Neural progenitor cell (in vitro differentiated cells): ENCODE results near the gene GHR. TPM values are rescaled to one million over a fixed set of nuclear protein-coding genes. Genes with fewer than 3 reads are reported as not detected.

Experiments
- DNase-seq: peaks from one replicate; pipeline ENCODE4 v3.0.0-alpha.2; 2016; ENCODE audit warnings: low spot score
- H2AFZ ChIP-seq: fragments of 200-600 bp; sonication (generic); replicated peaks from 2 replicates; pipeline ENCODE4 v1.6.1; 2016; ENCODE audit warnings: antibody characterized with exemption
- H3F3A ChIP-seq: fragments of 200-600 bp; sonication (generic); 2 replicates; pipeline ENCODE4 v1.6.1; 2016; ENCODE audit warnings: antibody characterized with exemption, low read depth
- H3K27ac ChIP-seq: fragments of 200-600 bp; sonication (generic); 2 replicates; pipeline ENCODE4 v1.5.1; 2016; ENCODE audit warnings: mild to moderate bottlenecking
- H3K27me3 ChIP-seq: fragments of 200-600 bp; sonication (generic); 2 replicates; pipeline ENCODE4 v1.6.1; 2016; ENCODE audit warnings: mild to moderate bottlenecking, moderate library complexity
- H3K36me3 ChIP-seq: fragments of 200-600 bp; sonication (generic); 2 replicates; pipeline ENCODE4 v1.5.1; 2016
- H3K4me1 ChIP-seq: fragments of 200-600 bp; sonication (generic); 2 replicates; pipeline ENCODE4 v1.6.1; 2016; ENCODE audit warnings: mixed run types
- H3K4me2 ChIP-seq: fragments of 200-600 bp; sonication (generic); 2 replicates; pipeline ENCODE4 v1.6.1; 2016
- H3K4me3 ChIP-seq: fragments of 200-600 bp; sonication (generic); 2 replicates; pipeline ENCODE4 v1.5.1; 2016
- H3K79me2 ChIP-seq: fragments of 200-600 bp; sonication (generic); 2 replicates; pipeline ENCODE4 v1.6.1; 2016; ENCODE audit warnings: low read depth
- H3K9ac ChIP-seq: fragments of 200-600 bp; sonication (generic); 2 replicates; pipeline ENCODE4 v1.6.1; 2016
- H3K9me3 ChIP-seq: fragments of 200-600 bp; sonication (generic); 2 replicates; pipeline ENCODE4 v1.5.1; 2016; ENCODE audit warnings: low read depth
- H4K20me1 ChIP-seq: fragments of 200-600 bp; sonication (generic); 2 replicates; pipeline ENCODE4 v1.6.1; 2016; ENCODE audit warnings: low read depth
- H3K27ac Mint-ChIP-seq: 3 replicates; pipeline ENCODE4 v1.8.0; 2021; ENCODE audit warnings: mixed read lengths
- H3K27me3 Mint-ChIP-seq: 2 replicates; pipeline ENCODE4 v1.8.0; 2022; ENCODE audit warnings: low read depth, mild to moderate bottlenecking, inconsistent platforms, moderate library complexity, mixed read lengths; ENCODE audit not compliant: insufficient read depth
- H3K36me3 Mint-ChIP-seq: 3 replicates; pipeline ENCODE4 v1.8.0; 2021; ENCODE audit warnings: mixed read lengths
- H3K4me1 Mint-ChIP-seq: 3 replicates; pipeline ENCODE4 v1.8.0; 2021; ENCODE audit warnings: mixed read lengths
- H3K4me3 Mint-ChIP-seq: 3 replicates; pipeline ENCODE4 v1.8.0; 2021; ENCODE audit warnings: mild to moderate bottlenecking, moderate library complexity, mixed read lengths
- H3K9me3 Mint-ChIP-seq: 3 replicates; pipeline ENCODE4 v1.8.0; 2020; ENCODE audit warnings: mixed read lengths
- CTCF ChIP-seq: fragments of 200-600 bp; sonication (generic); IDR thresholded peaks from 2 replicates; pipeline ENCODE4 v1.5.1; 2017; ENCODE audit warnings: antibody characterized with exemption, mild to moderate bottlenecking
- EZH2 ChIP-seq: fragments of 200-600 bp; sonication (generic); IDR thresholded peaks from 2 replicates; pipeline ENCODE4 v1.6.1; 2017; ENCODE audit warnings: antibody characterized with exemption, mild to moderate bottlenecking, moderate library complexity
- EZH2phosphoT487 ChIP-seq: fragments of 200-600 bp; sonication (generic); IDR thresholded peaks from 2 replicates; pipeline ENCODE4 v1.6.1; 2017; ENCODE audit warnings: antibody characterized with exemption
- total RNA-seq: library from RNA; depleted of rRNA; stranded (reverse); fragments of >200 nt; gene quantifications from 2 replicates; pipeline ENCODE4 v1.2.3, GENCODE V29; 2015; ENCODE audit warnings: low replicate concordance

Gene GHR
- total RNA-seq, 1 donor from 2014 or later, result 0.07 TPM

- H3K79me2 ChIP-seq, result no peaks in the 10 kb centered on the region
- no peak for TF ChIP-seq EZH2phosphoT487
- TF ChIP-seq CTCF, result no peak
- TF ChIP-seq EZH2, result no peak
- H3K9ac ChIP-seq, result no peak overlapping the region
- H3K27me3 Mint-ChIP-seq, result no peaks in the 10 kb centered on the region
- H4K20me1 ChIP-seq, result no peaks in the 10 kb centered on the region
- H3F3A ChIP-seq, result no peaks in the 10 kb centered on the region
- no peak overlapping the region for H3K4me3 Mint-ChIP-seq
- H3K36me3 ChIP-seq, result no peaks in the 10 kb centered on the region
- no peak overlapping the region for H3K27ac ChIP-seq
- no peaks in the 10 kb centered on the region for H3K4me1 Mint-ChIP-seq
- no peak overlapping the region for H3K4me3 ChIP-seq
- no peaks in the 10 kb centered on the region for H3K27me3 ChIP-seq
- DNase-seq, result no peak
- no peaks in the 10 kb centered on the region for H3K9me3 ChIP-seq
- H3K4me2 ChIP-seq, result no peak overlapping the region
- no peaks in the 10 kb centered on the region for H3K36me3 Mint-ChIP-seq
- H3K27ac Mint-ChIP-seq, result no peak overlapping the region
- no peaks in the 10 kb centered on the region for H3K4me1 ChIP-seq
- peak overlapping the region; percentile 45 for H2AFZ ChIP-seq
- no peaks in the 10 kb centered on the region for H3K9me3 Mint-ChIP-seq
Measured at GRCh38 chr5:42648036-42648435, 224.8 kb downstream of the GHR start.

GRCh38 chr5:42648915-42649314, 225.7 kb downstream of the GHR start:
- Histone ChIP-seq H3K4me2 (no peak overlapping the region), H3K27ac (no peak overlapping the region), H3K79me2 (no peaks in the 10 kb centered on the region), H4K20me1 (no peaks in the 10 kb centered on the region), H3K36me3 (no peaks in the 10 kb centered on the region), H3F3A (no peaks in the 10 kb centered on the region), H3K9me3 (no peaks in the 10 kb centered on the region), H3K27me3 (no peaks in the 10 kb centered on the region), H3K4me3 (no peak overlapping the region), H3K4me1 (no peaks in the 10 kb centered on the region), H2AFZ (no peak overlapping the region), H3K9ac (no peak overlapping the region)
- no peaks in the 10 kb centered on the region for H3K36me3 Mint-ChIP-seq
- no peaks in the 10 kb centered on the region for H3K9me3 Mint-ChIP-seq
- H3K4me3 Mint-ChIP-seq, result no peak overlapping the region
- no peak for DNase-seq
- no peaks in the 10 kb centered on the region for H3K27me3 Mint-ChIP-seq
- H3K4me1 Mint-ChIP-seq, result no peaks in the 10 kb centered on the region
- TF ChIP-seq EZH2phosphoT487 (no peak), EZH2 (no peak), CTCF (no peak)
- H3K27ac Mint-ChIP-seq, result no peak overlapping the region

GRCh38 chr5:42650084-42650483, 226.8 kb downstream of the GHR start:
- Histone ChIP-seq H4K20me1 (no peaks in the 10 kb centered on the region), H3F3A (no peaks in the 10 kb centered on the region), H2AFZ (no peak overlapping the region), H3K27ac (no peak overlapping the region), H3K27me3 (no peaks in the 10 kb centered on the region), H3K4me1 (no peaks in the 10 kb centered on the region), H3K4me2 (no peak overlapping the region), H3K79me2 (no peaks in the 10 kb centered on the region), H3K9ac (no peak overlapping the region), H3K9me3 (no peaks in the 10 kb centered on the region), H3K36me3 (no peaks in the 10 kb centered on the region), H3K4me3 (no peak overlapping the region)
- Mint-ChIP-seq H3K4me3 (no peak overlapping the region), H3K27me3 (no peaks in the 10 kb centered on the region), H3K27ac (no peak overlapping the region), H3K36me3 (no peaks in the 10 kb centered on the region), H3K4me1 (no peaks in the 10 kb centered on the region), H3K9me3 (no peaks in the 10 kb centered on the region)
- TF ChIP-seq EZH2 (no peak), CTCF (no peak), EZH2phosphoT487 (no peak)
- no peak for DNase-seq

GRCh38 chr5:42653705-42654104, 230.5 kb downstream of the GHR start:
- H2AFZ ChIP-seq, result no peak overlapping the region
- Mint-ChIP-seq H3K27ac (no peak overlapping the region), H3K36me3 (no peaks in the 10 kb centered on the region), H3K27me3 (no peaks in the 10 kb centered on the region), H3K4me1 (no peaks in the 10 kb centered on the region), H3K9me3 (no peaks in the 10 kb centered on the region), H3K4me3 (no peak overlapping the region)
- no peak overlapping the region for H3K4me3 ChIP-seq
- H3K9ac ChIP-seq, result no peak overlapping the region
- H3F3A ChIP-seq, result no peaks in the 10 kb centered on the region
- TF ChIP-seq EZH2 (no peak), EZH2phosphoT487 (no peak), CTCF (no peak)
- no peaks in the 10 kb centered on the region for H3K36me3 ChIP-seq
- no peaks in the 10 kb centered on the region for H3K27me3 ChIP-seq
- H3K27ac ChIP-seq, result no peak overlapping the region
- H3K4me1 ChIP-seq, result no peaks in the 10 kb centered on the region
- H3K9me3 ChIP-seq, result no peaks in the 10 kb centered on the region
- no peak overlapping the region for H3K4me2 ChIP-seq
- no peak for DNase-seq
- no peaks in the 10 kb centered on the region for H3K79me2 ChIP-seq
- no peaks in the 10 kb centered on the region for H4K20me1 ChIP-seq
